Liver (tissue), 9 donors: Measurements from ENCODE around the gene SMYD1. TPM values are rescaled to one million over a fixed set of nuclear protein-coding genes. Genes with fewer than 3 reads are reported as not detected.
A peak's percentile ranks its signal among the peaks of the same experiment; 100 is the strongest.

ENCODE experiments used
- DNase-seq: peaks from one replicate; pipeline ENCODE4 v3.0.0-alpha.2; 2017; ENCODE audit warnings: low spot score
- H3K27ac ChIP-seq, 2 donors: one replicate each; pipeline ENCODE4 v1.7.0; 2013; ENCODE audit warnings: inconsistent platforms in 2 of 2, low read length in 2 of 2, control low read depth in 1 of 2, low read depth in 1 of 2, mild to moderate bottlenecking in 1 of 2
- H3K27me3 ChIP-seq, 4 donors: one replicate each; pipeline versions ENCODE4 v1.6.1 to v1.7.0; 2013; ENCODE audit warnings: low read length in 3 of 4, inconsistent platforms in 1 of 4, mild to moderate bottlenecking in 1 of 4, moderate library complexity in 1 of 4; ENCODE audit not compliant: control insufficient read depth in 4 of 4, insufficient read depth in 4 of 4
- H3K36me3 ChIP-seq, 4 donors: one replicate each; pipeline versions ENCODE4 v1.6.1 to v1.7.0; 2013; ENCODE audit warnings: low read length in 3 of 4, mild to moderate bottlenecking in 3 of 4, low read depth in 1 of 4, moderate library complexity in 1 of 4; ENCODE audit not compliant: control insufficient read depth in 4 of 4, insufficient read depth in 3 of 4
- H3K4me1 ChIP-seq, 4 donors: one replicate each; pipeline versions ENCODE4 v1.6.1 to v1.7.0; 2013; ENCODE audit warnings: low read length in 3 of 4, mild to moderate bottlenecking in 3 of 4, moderate library complexity in 1 of 4; ENCODE audit not compliant: control insufficient read depth in 4 of 4, insufficient read depth in 4 of 4
- H3K4me3 ChIP-seq, 3 donors: one replicate each; pipeline versions ENCODE4 v1.6.1 to v1.7.0; 2013; ENCODE audit warnings: low read length in 3 of 3, control low read depth in 1 of 3, low read depth in 1 of 3, mild to moderate bottlenecking in 1 of 3
- H3K9ac ChIP-seq, 2 donors: one replicate each; pipeline ENCODE4 v1.7.0; 2013; ENCODE audit warnings: low read length in 2 of 2, mild to moderate bottlenecking in 2 of 2, moderate library complexity in 2 of 2, control low read depth in 1 of 2, low read depth in 1 of 2
- H3K9me3 ChIP-seq, 4 donors: one replicate each; pipeline versions ENCODE4 v1.6.1 to v1.7.0; 2013; ENCODE audit warnings: low read length in 3 of 4; ENCODE audit not compliant: control insufficient read depth in 4 of 4
- CTCF ChIP-seq: fragments of 150-350 bp; IDR thresholded peaks from 2 replicates; pipeline ENCODE4 v1.5.1; 2017; ENCODE audit warnings: improper control_type of control experiment, low read depth, low read length; ENCODE audit not compliant: missing input control
- EGR1 ChIP-seq, 2 donors: IDR thresholded peaks; 2 replicates each; pipeline ENCODE4 v1.6.1; 2016 to 2018; ENCODE audit warnings: antibody characterized with exemption in 2 of 2, low read depth in 2 of 2
- FOXA1 ChIP-seq: IDR thresholded peaks from 2 replicates; pipeline ENCODE4 v1.6.1; 2016; ENCODE audit warnings: antibody characterized with exemption
- FOXA2 ChIP-seq: IDR thresholded peaks from 2 replicates; pipeline ENCODE4 v1.6.1; 2016; ENCODE audit warnings: antibody characterized with exemption
- GABPA ChIP-seq, 2 donors: IDR thresholded peaks in 1 of 2; conservative IDR thresholded peaks in 1 of 2; 2 replicates each; pipeline ENCODE4 v1.6.1; 2016; ENCODE audit warnings: antibody characterized with exemption in 2 of 2, mild to moderate bottlenecking in 1 of 2, moderate library complexity in 1 of 2
- HNF4A ChIP-seq, 2 donors: conservative IDR thresholded peaks; 2 replicates each; pipeline ENCODE4 v1.6.1; 2016; ENCODE audit warnings: antibody characterized with exemption in 2 of 2, mild to moderate bottlenecking in 2 of 2
- HNF4G ChIP-seq: IDR thresholded peaks from 2 replicates; pipeline ENCODE4 v1.6.1; 2016; ENCODE audit warnings: antibody characterized with exemption
- JUND ChIP-seq, 2 donors: IDR thresholded peaks; 2 replicates each; pipeline ENCODE4 v1.6.1; 2016; ENCODE audit warnings: antibody characterized with exemption in 2 of 2
- MAX ChIP-seq: IDR thresholded peaks from 2 replicates; pipeline ENCODE4 v1.6.1; 2016; ENCODE audit warnings: antibody characterized with exemption
- NR2F2 ChIP-seq: IDR thresholded peaks from 2 replicates; pipeline ENCODE4 v1.6.1; 2016; ENCODE audit warnings: antibody characterized with exemption
- RAD21 ChIP-seq, 2 donors: IDR thresholded peaks; 2 replicates each; pipeline ENCODE4 v1.6.1; 2016; ENCODE audit warnings: antibody characterized with exemption in 2 of 2, mild to moderate bottlenecking in 2 of 2
- RXRA ChIP-seq, 2 donors: IDR thresholded peaks; 2 replicates each; pipeline ENCODE4 v1.6.1; 2017 to 2018; ENCODE audit warnings: antibody characterized with exemption in 2 of 2, mild to moderate bottlenecking in 1 of 2
- SP1 ChIP-seq: IDR thresholded peaks from 2 replicates; pipeline ENCODE4 v1.6.1; 2018; ENCODE audit warnings: antibody characterized with exemption, mild to moderate bottlenecking
- TAF1 ChIP-seq: conservative IDR thresholded peaks from 2 replicates; pipeline ENCODE4 v1.6.1; 2016; ENCODE audit warnings: antibody characterized with exemption, mild to moderate bottlenecking
- YY1 ChIP-seq: IDR thresholded peaks from 2 replicates; pipeline ENCODE4 v1.6.1; 2016; ENCODE audit warnings: antibody characterized with exemption, mild to moderate bottlenecking
- WGBS: extraction: QIAGEN DNeasy Blood & Tissue Kit; methylation state at CpG from one replicate; pipeline ENCODE4 v1.1.7; 2013; 5-methylcytosine and 5-hydroxymethylcytosine counted together
- polyA plus RNA-seq, 2 donors: library from polyadenylated mRNA; stranded (reverse) in 1 of 2; unstranded in 1 of 2; fragments of 200-250 nt in 1 of 2; fragments of >200 nt in 1 of 2; fragmentation: Nextera tagmentation in 1 of 2; extraction: Ambion mirVana in 1 of 2; gene quantifications; one replicate each; pipeline versions ENCODE4 v1.2.1 to v1.2.3, GENCODE V29; 2013 to 2015
- total RNA-seq, 2 donors: library from RNA; depleted of rRNA; stranded (reverse); fragments of >200 nt; gene quantifications; one replicate each; pipeline ENCODE4 v1.2.3, GENCODE V29; 2014
- TF ChIP-seq, protein P1 (sequence below): IDR thresholded peaks from 2 replicates; pipeline ENCODE4 v1.6.1; 2016; ENCODE audit warnings: antibody characterized with exemption
- TF ChIP-seq, protein P2 (sequence below): IDR thresholded peaks from 2 replicates; pipeline ENCODE4 v1.6.1; 2016; ENCODE audit warnings: antibody characterized with exemption, mild to moderate bottlenecking
- TF ChIP-seq, protein P3 (sequence below): IDR thresholded peaks from 2 replicates; pipeline ENCODE4 v1.6.1; 2016; ENCODE audit warnings: antibody characterized with exemption
- donor health status: healthy.
- donor health status: healthy.
- donor health status: healthy.
- donor health status: healthy.
- donor health status: healthy.

SMYD1 gene
- total and polyA plus RNA-seq, 4 donors, result not detected

GRCh38 chr2:88100489-88100858, 32.8 kb downstream of the SMYD1 start:
- Histone ChIP-seq H3K4me1 (peaks cover 0 to 13% (median 12%) of the 10 kb centered on the region in 4 donors), H3K9ac (no peak overlapping the region), H3K36me3 (no peaks in the 10 kb centered on the region), H3K4me3 (no peak overlapping the region), H3K27ac (no peak overlapping the region), H3K9me3 (no peaks in the 10 kb centered on the region), H3K27me3 (no peaks in the 10 kb centered on the region)
- 38% methylated on average over 3 of the region's 3 CpGs for WGBS
- DNase-seq, result no peak
- TF ChIP-seq, protein P1, sequence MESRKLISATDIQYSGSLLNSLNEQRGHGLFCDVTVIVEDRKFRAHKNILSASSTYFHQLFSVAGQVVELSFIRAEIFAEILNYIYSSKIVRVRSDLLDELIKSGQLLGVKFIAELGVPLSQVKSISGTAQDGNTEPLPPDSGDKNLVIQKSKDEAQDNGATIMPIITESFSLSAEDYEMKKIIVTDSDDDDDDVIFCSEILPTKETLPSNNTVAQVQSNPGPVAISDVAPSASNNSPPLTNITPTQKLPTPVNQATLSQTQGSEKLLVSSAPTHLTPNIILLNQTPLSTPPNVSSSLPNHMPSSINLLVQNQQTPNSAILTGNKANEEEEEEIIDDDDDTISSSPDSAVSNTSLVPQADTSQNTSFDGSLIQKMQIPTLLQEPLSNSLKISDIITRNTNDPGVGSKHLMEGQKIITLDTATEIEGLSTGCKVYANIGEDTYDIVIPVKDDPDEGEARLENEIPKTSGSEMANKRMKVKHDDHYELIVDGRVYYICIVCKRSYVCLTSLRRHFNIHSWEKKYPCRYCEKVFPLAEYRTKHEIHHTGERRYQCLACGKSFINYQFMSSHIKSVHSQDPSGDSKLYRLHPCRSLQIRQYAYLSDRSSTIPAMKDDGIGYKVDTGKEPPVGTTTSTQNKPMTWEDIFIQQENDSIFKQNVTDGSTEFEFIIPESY, result no peak
- TF ChIP-seq FOXA2 (no peak), FOXA1 (no peak), CTCF (no peak), EGR1 (IDR thresholded peaks at IDR 0.05; ENCODE audit: low read depth in 2 of 2) (no peak), MAX (no peak), SP1 (peak; percentile 74), HNF4A (conservative IDR thresholded peaks at IDR 0.05) (peak; percentile 58 to 64), JUND (IDR thresholded peaks at IDR 0.05) (no peak), RAD21 (IDR thresholded peaks at IDR 0.05) (peak; percentile 20 to 34), YY1 (no peak), TAF1 (no peak), GABPA (IDR thresholded peaks at IDR 0.05 in 1 of 2, conservative IDR thresholded peaks at IDR 0.05 in 1 of 2) (no peak), NR2F2 (no peak), HNF4G (peak; percentile 20), RXRA (IDR thresholded peaks at IDR 0.05) (peak; percentile 63 to 77)
- TF ChIP-seq, protein P2, sequence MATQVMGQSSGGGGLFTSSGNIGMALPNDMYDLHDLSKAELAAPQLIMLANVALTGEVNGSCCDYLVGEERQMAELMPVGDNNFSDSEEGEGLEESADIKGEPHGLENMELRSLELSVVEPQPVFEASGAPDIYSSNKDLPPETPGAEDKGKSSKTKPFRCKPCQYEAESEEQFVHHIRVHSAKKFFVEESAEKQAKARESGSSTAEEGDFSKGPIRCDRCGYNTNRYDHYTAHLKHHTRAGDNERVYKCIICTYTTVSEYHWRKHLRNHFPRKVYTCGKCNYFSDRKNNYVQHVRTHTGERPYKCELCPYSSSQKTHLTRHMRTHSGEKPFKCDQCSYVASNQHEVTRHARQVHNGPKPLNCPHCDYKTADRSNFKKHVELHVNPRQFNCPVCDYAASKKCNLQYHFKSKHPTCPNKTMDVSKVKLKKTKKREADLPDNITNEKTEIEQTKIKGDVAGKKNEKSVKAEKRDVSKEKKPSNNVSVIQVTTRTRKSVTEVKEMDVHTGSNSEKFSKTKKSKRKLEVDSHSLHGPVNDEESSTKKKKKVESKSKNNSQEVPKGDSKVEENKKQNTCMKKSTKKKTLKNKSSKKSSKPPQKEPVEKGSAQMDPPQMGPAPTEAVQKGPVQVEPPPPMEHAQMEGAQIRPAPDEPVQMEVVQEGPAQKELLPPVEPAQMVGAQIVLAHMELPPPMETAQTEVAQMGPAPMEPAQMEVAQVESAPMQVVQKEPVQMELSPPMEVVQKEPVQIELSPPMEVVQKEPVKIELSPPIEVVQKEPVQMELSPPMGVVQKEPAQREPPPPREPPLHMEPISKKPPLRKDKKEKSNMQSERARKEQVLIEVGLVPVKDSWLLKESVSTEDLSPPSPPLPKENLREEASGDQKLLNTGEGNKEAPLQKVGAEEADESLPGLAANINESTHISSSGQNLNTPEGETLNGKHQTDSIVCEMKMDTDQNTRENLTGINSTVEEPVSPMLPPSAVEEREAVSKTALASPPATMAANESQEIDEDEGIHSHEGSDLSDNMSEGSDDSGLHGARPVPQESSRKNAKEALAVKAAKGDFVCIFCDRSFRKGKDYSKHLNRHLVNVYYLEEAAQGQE, result no peak
- TF ChIP-seq, protein P3, sequence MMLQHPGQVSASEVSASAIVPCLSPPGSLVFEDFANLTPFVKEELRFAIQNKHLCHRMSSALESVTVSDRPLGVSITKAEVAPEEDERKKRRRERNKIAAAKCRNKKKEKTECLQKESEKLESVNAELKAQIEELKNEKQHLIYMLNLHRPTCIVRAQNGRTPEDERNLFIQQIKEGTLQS, result peak; percentile 5
